D341Med (cell line): Measurements from ENCODE around the gene SLC25A23.

Source experiments
- DNase-seq: peaks from one replicate; pipeline ENCODE4 v3.0.0; 2012; ENCODE audit warnings: low spot score

Gene SLC25A23

DNA sequence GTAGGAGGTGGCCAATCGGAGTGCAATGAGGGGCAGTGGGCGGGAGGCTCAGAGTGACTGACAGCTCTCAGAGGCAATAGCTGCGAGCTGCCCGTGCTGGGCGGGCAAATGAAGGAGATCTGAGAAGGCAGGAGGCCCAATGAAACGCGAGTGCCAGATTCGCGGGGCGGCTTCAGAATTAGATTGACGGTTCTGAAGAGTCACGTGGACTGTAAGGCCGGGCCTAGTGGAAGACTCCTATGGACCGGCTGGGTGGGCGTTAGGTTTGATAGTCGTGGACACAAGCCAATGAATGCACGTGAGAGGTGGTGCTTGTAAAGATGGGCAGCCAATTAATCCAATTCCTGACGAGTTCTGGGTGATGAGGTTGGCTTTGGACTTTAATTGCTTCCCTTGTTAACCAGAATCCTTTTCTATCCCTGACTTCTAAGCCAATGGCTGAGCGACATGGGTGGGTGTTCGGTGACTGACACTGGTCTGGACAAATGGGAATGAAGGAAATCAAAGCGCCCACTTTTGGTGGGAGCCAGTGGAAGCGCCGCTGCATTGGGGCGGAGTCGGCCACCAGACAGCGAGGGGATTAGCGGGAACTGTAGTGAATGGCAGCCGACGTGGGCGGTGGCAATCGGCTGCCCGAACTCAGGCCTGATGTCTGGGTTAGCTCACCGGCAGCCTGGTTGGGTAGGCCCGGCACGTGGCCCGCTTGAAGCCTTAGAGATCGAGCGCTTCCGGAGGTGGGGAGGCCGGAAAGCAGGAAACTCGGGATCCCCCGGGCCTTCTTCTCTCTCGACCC, 34.5 kb downstream of the SLC25A23 start:
- peak; percentile 96 for DNase-seq

DNA sequence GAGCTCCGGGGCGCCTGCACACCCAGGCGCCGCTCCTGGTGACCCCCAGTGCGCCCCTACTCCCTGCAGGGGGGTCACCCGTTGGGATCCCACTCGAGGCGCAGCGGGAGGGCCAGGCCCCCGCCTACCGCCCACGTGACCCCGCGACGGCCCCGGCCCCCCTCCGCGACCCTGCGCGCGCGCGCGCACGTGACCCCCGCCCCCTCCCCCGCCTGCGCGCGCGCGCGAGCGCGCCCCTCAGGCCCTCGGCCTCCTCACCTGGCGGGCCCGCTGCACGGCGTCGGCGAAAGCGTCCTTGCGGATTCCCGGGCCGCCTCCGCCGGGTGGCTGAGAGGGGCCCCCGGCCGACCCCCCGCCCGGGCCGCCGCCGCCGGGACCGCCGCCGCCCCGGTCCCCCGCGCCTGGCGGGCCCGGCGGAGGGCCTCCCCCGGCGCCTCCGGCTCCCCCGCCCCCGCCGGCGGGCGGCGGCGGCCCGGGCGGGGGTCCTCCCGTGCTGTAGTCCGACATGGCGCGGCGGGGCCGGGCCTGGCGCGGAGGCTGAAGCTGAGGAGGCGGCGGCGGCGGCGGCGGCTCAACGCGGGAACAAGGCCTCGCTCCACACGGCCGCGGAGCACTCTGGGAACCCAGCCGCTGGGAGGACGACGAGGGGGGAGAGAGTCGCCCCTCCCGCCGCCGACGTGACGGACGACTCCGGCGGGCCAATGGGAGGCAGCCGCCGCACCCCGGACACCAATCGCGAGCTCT, 35.2 kb downstream of the SLC25A23 start, which contains the start of gene KHSRP:
KHSRP (minus strand) TSS at position 617 of the 744 bp plus-strand sequence; CDS start at position 507, 110 bp downstream.
- DNase-seq = peak; percentile 98

- DNase-seq = peak; percentile 60
Observed at GRCh38 chr19:6423499-6424194, 35.9 kb downstream of the SLC25A23 start.

GRCh38 chr19:6421075-6422014, 38.2 kb downstream of the SLC25A23 start:
- DNase-seq = no peak

DNA sequence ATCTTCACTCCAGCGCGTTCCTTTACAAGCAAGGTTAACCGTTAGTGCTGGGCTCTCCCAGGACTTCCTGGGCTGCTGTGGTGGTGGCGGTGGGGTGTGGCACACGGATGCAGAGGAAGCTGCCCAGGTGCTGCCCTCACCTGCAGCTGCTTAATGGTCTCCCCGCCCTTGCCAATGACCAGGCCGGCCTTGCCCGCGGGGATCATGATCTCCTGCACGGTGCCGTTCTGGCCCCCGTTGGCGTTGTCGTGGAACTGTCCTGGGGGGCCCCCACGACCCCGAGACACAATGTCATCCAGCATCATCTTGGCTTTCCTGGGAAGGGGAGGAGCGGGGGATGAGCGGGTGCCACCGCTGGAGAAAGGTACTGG, 41.0 kb downstream of the SLC25A23 start:
- DNase-seq = no peak

DNA sequence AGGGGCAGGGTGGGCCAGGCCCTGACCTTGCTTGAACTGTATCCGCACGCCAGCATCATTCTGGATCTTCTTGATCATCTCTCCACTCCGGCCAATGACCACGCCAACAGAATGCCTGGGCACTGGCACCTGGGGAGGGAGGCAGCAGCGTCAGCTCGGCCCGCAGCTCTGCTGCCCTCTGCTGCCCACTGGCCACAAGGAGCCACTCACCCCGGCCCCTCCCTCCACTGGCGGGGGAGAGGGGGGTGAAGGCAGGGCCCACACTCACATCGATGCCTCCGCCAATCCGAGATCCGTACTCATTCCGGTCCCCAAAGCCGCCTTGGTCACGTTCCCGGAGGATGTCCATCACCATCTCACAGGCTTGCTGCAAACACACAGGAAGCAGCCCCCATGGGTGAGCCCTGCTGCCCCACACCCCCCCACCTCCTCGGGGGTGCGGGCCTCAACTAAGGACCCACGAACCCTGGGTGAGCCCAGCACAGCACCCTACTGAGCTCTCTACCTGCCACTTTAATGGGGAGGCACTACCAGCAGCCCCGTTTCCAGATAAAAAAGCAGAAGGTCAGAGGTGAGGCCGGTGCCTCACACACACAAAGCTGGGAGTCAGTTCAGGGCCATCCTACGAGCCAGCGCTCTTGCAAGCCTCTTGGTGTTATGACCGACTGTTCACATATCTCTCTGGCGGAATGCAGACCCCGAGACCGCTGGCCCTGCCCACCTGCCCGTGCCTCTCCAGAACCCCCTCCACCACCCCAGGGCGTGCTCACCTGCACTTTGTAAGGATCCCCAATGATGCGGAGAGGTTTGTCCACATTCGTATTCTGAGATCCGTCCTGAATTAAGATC, 41.7 kb downstream of the SLC25A23 start:
- DNase-seq = no peak

DNA sequence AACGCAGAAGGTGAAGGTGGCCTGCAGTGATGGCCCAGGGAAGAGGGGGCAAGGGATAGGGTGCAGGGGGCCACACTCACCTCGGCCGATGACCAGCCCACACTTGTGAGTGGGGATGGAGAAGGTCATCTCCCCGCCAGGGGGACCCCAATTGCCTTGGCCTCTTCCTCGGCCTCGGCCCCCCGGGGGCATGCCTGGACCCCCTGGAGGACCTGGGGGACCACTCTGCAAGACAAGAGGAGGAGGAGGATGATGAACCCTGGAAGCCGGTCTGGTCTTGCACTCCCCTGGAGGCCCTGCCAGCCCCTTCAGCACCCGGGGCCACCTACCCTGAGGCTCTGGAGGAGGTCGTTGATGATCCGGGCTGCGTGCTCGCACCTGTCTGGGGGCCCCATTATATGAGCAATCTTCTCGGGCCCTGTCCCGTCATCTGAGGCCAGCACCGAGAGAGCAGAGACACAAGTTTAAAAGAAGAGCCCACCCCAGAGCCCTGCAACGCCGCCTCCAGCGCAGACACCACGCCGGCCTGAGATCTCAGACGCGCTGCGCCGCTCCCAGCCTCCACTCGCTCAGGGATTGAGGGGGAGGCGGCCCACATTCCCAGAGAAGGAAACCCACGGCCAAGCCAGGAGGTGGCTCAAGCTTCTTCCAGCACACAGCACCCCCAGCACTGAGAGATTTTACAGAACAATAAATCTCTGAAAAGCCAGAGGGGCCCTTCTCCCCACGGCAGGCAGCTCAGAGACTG, 42.8 kb downstream of the SLC25A23 start:
- no peak for DNase-seq

- no peak for DNase-seq
Observed at GRCh38 chr19:6415591-6416190, 43.9 kb downstream of the SLC25A23 start.

GRCh38 chr19:6414793-6415590, 44.6 kb downstream of the SLC25A23 start:
- DNase-seq = no peak

DNA sequence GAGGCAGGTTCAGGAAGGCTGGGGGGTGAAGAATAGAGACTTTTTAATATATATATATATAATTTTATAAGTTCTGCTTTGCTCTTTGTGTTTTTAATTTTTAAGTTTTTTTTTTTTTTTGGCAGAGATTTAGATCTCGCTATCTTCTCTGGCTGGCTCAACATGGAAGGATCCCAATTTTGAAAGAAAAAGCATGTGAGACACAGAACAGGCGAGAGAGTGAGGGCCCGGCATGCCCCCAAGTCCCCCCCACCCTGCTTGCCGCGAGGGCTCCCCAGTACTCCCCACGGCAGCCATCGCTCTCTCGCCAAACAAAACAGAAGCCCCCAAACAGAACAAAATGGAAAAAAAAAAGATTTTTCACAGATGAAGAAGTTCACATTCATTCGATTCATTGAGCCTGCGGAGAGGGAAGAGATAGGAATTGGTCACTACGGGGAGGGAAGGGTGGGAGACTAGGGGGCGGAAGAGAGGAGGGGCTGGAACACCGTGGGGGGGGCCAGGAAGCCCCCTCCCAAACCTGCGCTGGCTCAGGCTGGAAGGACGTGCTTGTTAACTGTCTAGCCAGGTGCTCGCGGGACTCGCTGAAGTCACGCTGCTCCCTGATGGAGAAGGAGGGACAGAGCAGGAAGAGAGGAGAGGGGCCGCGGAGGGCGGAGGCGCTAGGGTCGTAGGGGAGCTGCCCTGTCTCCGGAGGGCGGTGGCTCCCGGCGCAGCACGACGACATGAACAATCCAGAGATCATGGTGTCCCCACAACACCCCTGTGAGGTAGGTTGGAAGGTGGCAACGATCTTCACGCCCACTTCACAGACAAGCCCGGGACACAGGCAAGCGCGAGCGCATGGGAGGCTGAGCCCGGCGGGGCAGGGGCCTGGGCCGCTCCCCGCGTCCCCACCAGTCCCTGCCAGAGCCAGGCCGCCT, 45.6 kb downstream of the SLC25A23 start:
- no peak for DNase-seq

DNA sequence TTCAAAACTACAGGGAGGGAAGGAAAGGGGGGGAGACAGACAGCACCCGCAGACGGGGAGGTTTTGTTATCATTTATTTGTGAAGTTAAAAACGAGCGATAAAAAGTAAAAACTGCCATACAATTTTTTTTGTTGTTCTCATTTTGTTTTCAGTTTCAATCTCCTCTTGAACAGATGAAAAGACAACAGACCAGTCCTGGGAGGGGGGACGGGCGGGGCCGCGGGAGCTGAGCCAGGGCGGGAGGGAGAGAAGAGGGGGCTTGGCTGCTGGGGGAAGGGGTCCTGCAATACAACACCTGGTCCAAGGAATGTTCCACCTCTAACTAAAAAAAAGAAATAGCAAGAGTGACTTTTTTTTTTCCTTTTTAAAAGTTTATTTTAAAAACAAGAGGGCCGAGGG, 46.3 kb downstream of the SLC25A23 start:
- no peak for DNase-seq

- DNase-seq = peak; percentile 78
Observed at GRCh38 chr19:6412447-6413091, 47.0 kb downstream of the SLC25A23 start.

GRCh38 chr19:6412061-6412446, 47.5 kb downstream of the SLC25A23 start:
- DNase-seq = no peak

DNA sequence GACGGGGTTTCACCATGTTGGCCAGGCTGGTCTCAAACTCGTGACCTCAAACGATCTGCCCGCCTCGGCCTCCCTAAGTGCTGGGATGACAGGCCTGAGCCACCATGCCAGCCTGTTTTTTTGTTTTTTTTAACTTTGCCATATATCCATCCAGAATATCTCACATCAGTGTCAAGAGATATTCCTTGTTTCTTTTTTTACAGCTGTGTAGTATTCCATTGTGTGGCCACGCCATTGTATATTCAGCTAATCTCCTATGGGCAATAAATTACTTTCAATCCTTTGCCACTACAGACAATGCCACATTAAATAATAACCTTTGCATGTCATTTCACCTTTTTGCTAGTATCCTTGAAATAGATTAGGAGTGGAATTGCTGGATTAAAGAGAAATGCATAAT, 50.2 kb downstream of the SLC25A23 start:
- no peak for DNase-seq

DNA sequence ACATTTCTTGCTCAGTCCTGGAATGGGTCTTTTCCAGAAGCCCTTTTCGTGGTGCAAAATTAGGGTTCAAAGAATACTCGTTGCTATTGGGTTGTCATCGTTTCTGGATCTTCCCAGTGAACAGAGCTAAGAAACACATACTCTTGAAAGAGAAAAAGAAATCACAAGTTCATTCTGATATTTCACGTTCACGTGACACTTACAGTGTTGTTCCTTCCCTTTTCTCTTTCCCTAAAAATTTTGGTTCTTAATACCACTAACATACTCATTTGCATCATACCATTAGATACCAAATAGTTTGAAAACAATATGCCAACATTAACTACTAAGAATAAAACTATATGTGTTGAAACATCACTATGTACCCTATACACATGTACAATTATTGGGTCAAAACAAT, 53.2 kb downstream of the SLC25A23 start:
- no peak for DNase-seq

DNA sequence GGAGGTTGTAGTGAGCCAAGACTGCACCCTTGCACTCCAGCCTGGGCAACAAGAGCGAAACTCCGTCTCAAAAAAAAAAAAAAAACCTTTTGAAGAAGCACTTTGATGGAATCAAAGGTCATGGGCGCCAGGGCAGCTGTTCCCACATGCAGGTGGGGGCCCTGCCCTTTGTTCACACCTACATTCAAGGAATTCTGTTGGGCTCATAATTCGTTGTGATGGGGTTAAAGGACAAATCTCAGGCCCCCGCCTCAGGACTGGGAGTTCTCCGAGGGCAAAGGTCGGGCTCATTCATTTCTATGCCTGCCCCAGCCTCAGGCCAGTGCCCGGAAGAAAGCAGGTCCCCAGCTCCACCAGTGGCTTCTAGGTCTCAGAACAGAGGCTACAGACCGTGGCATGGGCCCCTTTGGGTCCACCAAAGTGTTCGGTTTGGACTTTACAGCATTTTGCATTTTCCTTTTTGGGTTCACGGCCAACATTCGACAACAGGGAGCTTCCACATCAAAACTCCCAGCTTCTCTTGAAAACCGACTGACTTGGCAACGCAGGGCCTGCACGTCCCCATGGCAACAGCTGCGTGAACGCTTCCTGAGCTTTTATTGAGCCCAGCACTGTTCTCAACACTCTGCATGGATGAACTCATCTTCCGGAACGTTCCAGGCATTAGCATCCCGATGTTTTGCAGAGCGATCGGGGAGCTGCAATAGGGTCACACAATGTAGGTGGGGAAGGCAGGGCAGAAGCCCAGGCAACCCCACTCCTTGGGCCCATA, 56.6 kb downstream of the SLC25A23 start:
- no peak for DNase-seq
